Lower leg skin (tissue), 4 donors: Measurements from ENCODE around the gene ABTB2. TPM values are rescaled to one million over a fixed set of nuclear protein-coding genes. Genes with fewer than 3 reads are reported as not detected.

Experiments
- DNase-seq, 2 donors: peaks; one replicate each; pipeline ENCODE4 v3.0.0-alpha.2; 2019; ENCODE audit warnings: low spot score in 2 of 2
- H3K4me3 ChIP-seq: fragments of 200-600 bp; sonication (generic); 2 replicates; pipeline ENCODE4 v1.5.1; 2017; ENCODE audit warnings: mild to moderate bottlenecking, low read depth; ENCODE audit not compliant: poor library complexity, severe bottlenecking
- CTCF ChIP-seq, 3 donors: fragments of 450-650 bp; IDR thresholded peaks; one replicate each; pipeline ENCODE4 v1.5.1; 2016; ENCODE audit warnings: antibody characterized with exemption in 3 of 3, mild to moderate bottlenecking in 3 of 3, moderate library complexity in 2 of 3
- POLR2A ChIP-seq, 2 donors: fragments of 450-650 bp; IDR thresholded peaks; one replicate each; pipeline ENCODE4 v1.6.1; 2016 to 2017; ENCODE audit warnings: antibody characterized with exemption in 2 of 2, mild to moderate bottlenecking in 1 of 2, moderate library complexity in 1 of 2
- WGBS, 2 donors: methylation state at CpG; one replicate each; pipeline ENCODE4 v1.1.5; 2018; 5-methylcytosine and 5-hydroxymethylcytosine counted together
- intact Hi-C: fragments of 100-400 bp; cut with DNase I; formaldehyde crosslinking; loops from one replicate; pipeline ENCODE4 v1.15.0; 2023; ENCODE audit warnings: low total_unique reads
- total RNA-seq, 4 donors: library from RNA; depleted of rRNA; stranded (reverse); fragments of >200 nt; gene quantifications; one replicate each; pipeline ENCODE4 v1.1.0, GENCODE V29; 2016

ABTB2 gene
- total RNA-seq, 4 donors from 2014 or later: 6.1 to 24.2 (median 11.1) TPM

GRCh38 chr11:34238966-34239365 lies 118.8 kb downstream of the ABTB2 start:
- WGBS, 2 donors: 72 to 85% methylated on average over 6 of the region's 6 CpGs
- TF ChIP-seq POLR2A (IDR thresholded peaks at IDR 0.05): no peak
- no peak for TF ChIP-seq CTCF (IDR thresholded peaks at IDR 0.05)

GRCh38 chr11:34238533-34238932 lies 119.3 kb downstream of the ABTB2 start:
- no peak for DNase-seq
- TF ChIP-seq POLR2A (IDR thresholded peaks at IDR 0.05) (no peak), CTCF (IDR thresholded peaks at IDR 0.05) (no peak)
- no peak overlapping the region for H3K4me3 ChIP-seq
- intact Hi-C loops: no loop called here
- WGBS, 2 donors: 86% methylated on average over 10 to 11 of the region's 11 CpGs

More at GRCh38 chr11:34238966-34239365, 118.8 kb downstream of the ABTB2 start:
- no peak overlapping the region for H3K4me3 ChIP-seq
- no peak for DNase-seq
- intact Hi-C loops: no loop called here

GRCh38 chr11:34236572-34236971 lies 121.2 kb downstream of the ABTB2 start:
- intact Hi-C loops: no loop called here
- 83 to 84% methylated on average over 9 of the region's 9 CpGs for WGBS, 2 donors
- no peak overlapping the region for H3K4me3 ChIP-seq
- DNase-seq: no peak
- TF ChIP-seq CTCF (IDR thresholded peaks at IDR 0.05): no peak
- no peak for TF ChIP-seq POLR2A (IDR thresholded peaks at IDR 0.05)

- 85 to 86% methylated on average over 7 of the region's 7 CpGs for WGBS, 2 donors
- DNase-seq: no peak
- no peak overlapping the region for H3K4me3 ChIP-seq
- intact Hi-C loops: no loop called here
- TF ChIP-seq POLR2A (IDR thresholded peaks at IDR 0.05) (no peak), CTCF (IDR thresholded peaks at IDR 0.05) (no peak)
Measured at GRCh38 chr11:34235591-34236071, 122.2 kb downstream of the ABTB2 start.

GRCh38 chr11:34235189-34235588 lies 122.6 kb downstream of the ABTB2 start:
- TF ChIP-seq POLR2A (IDR thresholded peaks at IDR 0.05): no peak
- TF ChIP-seq CTCF (IDR thresholded peaks at IDR 0.05): no peak
- 71 to 72% methylated on average over 4 of the region's 4 CpGs for WGBS, 2 donors
- intact Hi-C loops: no loop called here
- DNase-seq: no peak
- H3K4me3 ChIP-seq: no peak overlapping the region

- intact Hi-C loops: no loop called here
- H3K4me3 ChIP-seq: no peak overlapping the region
Measured at GRCh38 chr11:34234086-34234740, 123.6 kb downstream of the ABTB2 start.

More at GRCh38 chr11:34234086-34234740, 123.6 kb downstream of the ABTB2 start:
- 47 to 63% methylated on average over 9 of the region's 9 CpGs for WGBS, 2 donors
- DNase-seq: no peak
- TF ChIP-seq POLR2A (IDR thresholded peaks at IDR 0.05): no peak
- TF ChIP-seq CTCF (IDR thresholded peaks at IDR 0.05): no peak
